LHCN-M2 (cell line): ENCODE measurements around the gene STAT3. TPM values are rescaled to one million over a fixed set of nuclear protein-coding genes. Genes with fewer than 3 reads are reported as not detected.

ENCODE experiments used
- DNase-seq: peaks from one replicate; pipeline ENCODE4 v3.0.0-alpha.2; 2012; ENCODE audit warnings: low read depth
- total RNA-seq: library from RNA; depleted of rRNA; stranded (reverse); fragments of >200 nt; gene quantifications from 2 replicates; pipeline ENCODE4 v1.2.3, GENCODE V29; 2014

The STAT3 gene
- total RNA-seq, 1 experiment from 2014 or later = 60.3 TPM

DNA sequence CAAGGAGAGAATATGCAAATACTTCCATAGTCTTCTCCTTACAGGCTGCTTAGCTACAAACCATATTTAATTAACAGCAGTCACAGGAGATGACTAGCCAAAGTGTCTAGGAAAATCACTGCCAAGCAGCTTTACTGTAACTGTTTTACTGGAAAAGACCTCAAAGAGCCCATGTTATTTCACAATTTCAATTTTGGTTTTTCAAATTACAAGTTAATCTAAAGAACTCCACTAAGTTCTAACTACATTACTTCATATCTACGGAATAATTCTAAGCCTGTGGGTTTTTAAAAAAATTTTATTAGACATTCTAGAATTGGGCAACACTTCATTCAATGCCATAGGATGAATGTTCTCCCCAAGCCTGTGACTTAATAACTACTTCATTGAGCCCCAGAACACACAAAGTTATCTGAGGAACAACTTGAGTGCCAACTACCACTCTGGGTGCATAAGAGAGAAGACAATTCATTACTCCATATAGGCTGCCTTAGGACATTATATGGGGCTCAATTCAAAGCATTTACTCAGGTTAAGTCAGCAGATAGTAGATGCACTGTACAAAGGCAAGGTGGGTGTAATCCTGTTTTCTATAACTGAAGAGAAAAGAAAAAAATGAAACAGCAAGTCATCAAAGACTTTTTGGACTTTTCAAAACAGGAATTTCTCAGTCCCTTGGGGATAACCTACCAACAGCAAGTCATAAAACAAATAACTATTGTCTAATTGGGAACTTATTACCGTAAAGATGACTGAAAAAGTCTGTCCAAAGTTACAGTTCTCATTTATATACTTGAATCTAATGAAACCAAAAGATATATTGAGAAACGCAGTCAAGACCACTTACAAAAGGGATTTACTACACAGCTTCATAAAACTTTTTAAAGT, 33.0 kb downstream of the STAT3 start:
- peak; percentile 23 for DNase-seq

GRCh38 chr17:42348104-42348503, 40.1 kb downstream of the STAT3 start:
- no peak for DNase-seq

GRCh38 chr17:42347606-42348005, 40.6 kb downstream of the STAT3 start:
- DNase-seq = no peak

DNA sequence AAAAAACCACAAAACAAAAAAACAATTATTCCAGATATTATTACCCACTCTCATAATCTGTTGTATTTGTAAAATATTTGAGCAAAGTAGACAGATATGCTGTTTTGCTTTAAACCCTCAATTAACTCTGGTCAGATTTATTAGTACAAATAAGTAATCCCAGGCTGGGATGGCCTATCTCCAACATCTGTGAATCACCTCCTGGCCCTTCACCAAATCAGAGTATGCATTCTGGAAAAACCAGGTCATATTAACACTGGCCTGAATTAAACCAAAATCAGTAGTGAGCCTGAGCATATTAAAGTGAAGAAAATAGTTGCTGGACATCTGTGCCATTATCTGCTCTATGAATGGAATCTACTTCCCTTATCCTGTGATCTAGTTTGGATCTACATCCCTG, 41.0 kb downstream of the STAT3 start:
- DNase-seq = peak; percentile 76

GRCh38 chr17:42346481-42346880, 41.8 kb downstream of the STAT3 start:
- no peak for DNase-seq

- DNase-seq = no peak
Measured at GRCh38 chr17:42345396-42346073, 42.7 kb downstream of the STAT3 start.

DNA sequence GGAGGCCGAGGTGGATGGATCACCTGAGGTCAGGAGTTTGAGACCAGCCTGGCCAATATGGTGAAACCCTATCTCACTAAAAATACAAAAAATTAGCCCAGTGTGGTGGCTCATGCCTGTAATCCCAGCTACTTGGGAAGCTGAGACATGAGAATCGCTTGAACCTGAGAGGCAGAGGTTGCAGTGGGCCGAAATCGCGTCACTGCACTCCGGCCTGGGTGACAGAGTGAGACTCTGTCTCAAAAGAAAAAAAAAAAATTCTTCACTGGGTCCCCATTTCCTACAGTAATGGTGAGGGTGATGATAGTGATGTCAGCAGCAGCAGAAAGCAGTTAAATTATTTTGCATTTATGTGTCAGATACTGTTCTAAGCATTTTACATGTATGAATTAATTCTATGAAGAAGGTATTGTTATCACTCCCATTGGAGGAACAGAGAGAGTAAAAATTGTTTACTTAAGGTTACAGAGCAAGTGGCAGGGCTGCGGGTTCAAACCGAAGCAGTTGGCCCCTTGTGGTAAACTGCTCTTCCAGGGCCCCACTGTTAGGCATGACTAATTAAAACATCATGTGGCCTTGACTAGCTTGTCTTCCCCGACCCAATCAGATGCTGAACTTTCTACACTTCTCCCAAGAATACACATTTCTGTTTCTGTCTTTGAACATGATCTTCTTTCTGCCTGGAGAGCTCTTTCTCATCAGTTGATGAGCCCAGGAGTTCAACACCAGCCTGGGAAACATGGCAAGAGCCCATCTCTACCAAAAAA, 45.8 kb downstream of the STAT3 start:
- DNase-seq = peak; percentile 85

GRCh38 chr17:42341568-42341967, 46.7 kb downstream of the STAT3 start:
- no peak for DNase-seq

DNA sequence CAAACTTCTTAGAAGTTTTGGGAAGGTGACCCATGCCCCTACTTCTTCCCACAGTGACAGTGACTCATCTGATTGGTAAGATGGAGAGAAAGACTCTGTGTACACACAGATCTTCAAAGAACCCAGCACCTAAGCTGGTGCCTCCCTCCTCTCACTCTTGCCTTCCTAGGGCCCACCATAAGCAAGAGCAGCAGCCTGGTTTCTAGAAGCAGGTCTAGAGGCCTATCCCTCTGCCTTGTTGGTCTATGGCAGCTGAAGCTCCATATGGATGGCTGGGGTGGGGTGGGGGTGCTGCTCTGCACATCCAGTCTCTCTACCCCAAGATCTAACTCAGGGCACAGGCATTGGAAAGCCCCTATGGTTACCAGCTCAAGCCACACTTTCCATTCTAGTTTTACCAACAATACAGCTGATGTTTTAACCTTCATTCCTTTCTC, 47.5 kb downstream of the STAT3 start:
- no peak for DNase-seq

- DNase-seq = no peak
Measured at GRCh38 chr17:42339221-42339620, 49.0 kb downstream of the STAT3 start.

DNA sequence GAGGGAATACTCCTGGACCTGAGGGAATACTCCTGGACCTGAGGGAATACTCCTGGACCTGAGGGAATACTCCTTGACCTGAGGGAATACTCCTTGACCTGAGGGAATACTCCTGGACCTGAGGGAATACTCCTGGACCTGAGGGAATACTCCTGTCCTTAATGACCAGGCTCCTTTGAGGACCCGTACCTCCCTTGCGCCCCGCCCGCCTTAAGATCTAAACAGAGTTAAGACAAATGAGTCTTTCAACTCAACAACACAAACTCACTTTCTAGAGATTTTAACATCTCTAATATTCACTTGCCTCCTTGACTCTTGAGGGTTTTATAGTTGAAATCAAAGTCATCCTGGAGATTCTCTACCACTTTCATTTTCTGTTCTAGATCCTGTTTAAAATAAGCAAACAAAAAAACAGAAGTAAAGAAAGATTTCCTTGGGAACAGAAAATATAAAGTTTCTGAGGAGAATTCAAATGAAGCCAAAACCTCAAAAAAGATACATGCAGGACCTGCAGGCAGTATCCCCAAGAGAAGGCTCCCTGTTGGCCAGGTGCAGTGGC, 49.7 kb downstream of the STAT3 start:
- no peak for DNase-seq

DNA sequence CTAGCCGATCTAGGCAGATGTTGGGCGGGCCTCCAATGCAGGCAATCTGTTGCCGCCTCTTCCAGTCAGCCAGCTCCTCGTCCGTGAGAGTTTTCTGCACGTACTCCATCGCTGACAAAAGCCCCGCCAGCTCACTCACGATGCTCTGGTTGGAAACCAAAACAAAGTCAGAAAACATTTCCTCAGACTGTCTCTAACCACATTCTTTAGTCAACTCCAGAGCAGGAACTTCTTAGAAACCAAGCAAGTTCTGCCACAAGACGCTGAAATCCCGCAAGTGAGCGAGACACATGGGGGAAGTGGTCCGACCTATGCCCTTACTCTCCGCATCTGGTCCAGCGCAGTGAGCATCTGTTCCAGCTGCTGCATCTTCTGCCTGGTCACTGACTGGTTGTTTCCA, 50.8 kb downstream of the STAT3 start:
- no peak for DNase-seq

DNA sequence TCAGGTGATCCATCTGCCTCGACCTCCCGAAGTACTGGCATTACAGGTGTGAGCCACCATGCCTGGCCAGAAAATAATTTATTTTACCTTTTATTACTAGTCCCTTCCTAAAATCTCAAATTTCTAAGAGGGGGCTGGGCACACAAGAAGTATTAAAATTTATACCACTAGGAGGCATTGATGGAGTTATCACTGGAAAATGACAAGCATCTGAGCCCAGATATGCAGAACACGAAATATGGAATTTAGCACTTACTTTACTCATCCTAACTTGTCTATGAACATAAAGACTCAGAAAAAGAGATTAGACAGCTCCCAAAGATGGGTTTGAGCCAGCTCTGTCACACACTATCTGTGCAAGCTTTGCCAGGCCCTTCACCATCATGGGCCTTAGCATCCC, 53.6 kb downstream of the STAT3 start:
- no peak for DNase-seq

- no peak for DNase-seq
Measured at GRCh38 chr17:42333053-42333452, 55.2 kb downstream of the STAT3 start.

DNA sequence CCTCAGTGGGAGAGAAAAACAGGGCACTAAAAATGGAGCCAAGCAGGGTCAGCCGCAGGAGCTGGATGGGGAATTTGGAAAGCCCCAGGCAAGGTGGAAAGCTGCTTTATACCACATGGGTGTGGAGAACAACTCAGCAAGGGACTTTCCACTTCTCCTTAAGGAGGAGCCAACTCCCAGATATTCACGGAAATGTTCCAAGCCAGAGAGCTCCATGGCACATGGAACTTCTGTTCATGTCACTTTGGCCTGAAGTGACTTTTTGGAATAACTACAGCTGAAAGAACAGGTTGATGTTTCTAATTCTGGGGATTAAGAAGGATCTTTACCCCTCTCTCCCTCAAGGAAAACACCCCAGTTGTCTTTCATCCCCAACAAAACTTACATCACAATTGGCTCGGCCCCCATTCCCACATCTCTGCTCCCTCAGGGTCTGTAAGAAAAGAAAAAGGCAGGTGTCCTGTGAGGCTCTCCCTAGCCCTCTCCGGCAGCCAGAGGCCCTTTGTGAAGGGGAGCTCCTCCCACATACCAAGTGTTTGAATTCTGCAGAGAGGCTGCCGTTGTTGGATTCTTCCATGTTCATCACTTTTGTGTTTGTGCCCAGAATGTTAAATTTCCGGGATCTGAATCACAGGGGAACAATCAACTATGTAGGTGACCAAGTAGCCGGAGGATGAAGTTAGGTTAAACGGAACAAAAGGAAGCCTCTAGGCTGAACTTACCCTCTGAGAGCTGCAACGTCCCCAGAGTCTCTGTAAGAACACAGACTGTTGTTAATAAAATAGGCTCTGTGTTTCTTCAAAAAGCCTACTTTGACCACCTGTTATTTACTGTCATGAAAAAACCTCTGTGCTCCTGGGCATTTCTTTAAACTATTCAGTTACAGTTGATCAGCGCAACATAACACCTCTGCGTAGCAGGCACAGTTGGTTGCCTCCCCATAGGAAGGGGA, 58.9 kb downstream of the STAT3 start:
- DNase-seq = peak; percentile 78

GRCh38 chr17:42325026-42325425, 63.2 kb downstream of the STAT3 start:
- peak; percentile 92 for DNase-seq

- no peak for DNase-seq
Measured at GRCh38 chr17:42323268-42323773, 64.9 kb downstream of the STAT3 start.

- DNase-seq = peak; percentile 84
Measured at GRCh38 chr17:42322382-42323267, 65.6 kb downstream of the STAT3 start.

DNA sequence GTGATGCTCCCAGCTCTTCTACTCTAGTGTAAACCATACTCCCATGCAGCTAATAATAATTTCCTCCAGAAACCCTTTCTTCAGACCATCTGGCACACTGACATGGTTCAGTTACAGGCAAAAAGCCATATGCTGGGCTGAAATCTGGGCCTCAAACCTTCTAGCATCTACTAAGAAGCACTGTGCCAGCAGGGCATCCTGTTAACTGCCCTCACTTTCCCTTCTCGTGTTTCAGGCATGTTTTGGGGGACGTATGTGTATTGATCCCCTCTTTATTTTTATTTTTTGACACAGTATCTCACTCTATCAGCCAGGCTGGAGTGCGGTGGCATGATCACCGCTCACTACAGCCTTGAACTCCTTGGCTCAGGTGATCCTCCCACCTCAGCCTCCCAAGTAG, 66.7 kb downstream of the STAT3 start:
- no peak for DNase-seq
